ENCODE results near the gene PCARE. TPM values are rescaled to one million over a fixed set of nuclear protein-coding genes. Genes with fewer than 3 reads are reported as not detected.

Gene PCARE
- total and polyA plus RNA-seq, 2 donors (not counting 1 experiment from before 2014, with no cell fraction given) = not detected

GRCh38 chr2:29100564-29100963 is 26.2 kb upstream of the PCARE start:
- Histone ChIP-seq H3K27me3 (replicated peaks in 1 of 4; ENCODE audit: control extremely low read depth in 1 of 4, control insufficient read depth in 3 of 4, insufficient read depth in 4 of 4, low read length in 3 of 4) (no peaks in the 10 kb centered on the region), H4K20me1 (ENCODE audit: control insufficient read depth, insufficient read depth, low read length, poor library complexity, severe bottlenecking) (no peaks in the 10 kb centered on the region), H2AFZ (ENCODE audit: insufficient read depth, low read depth, low read length, poor library complexity, severe bottlenecking) (no peak overlapping the region), H3K9me3 (ENCODE audit: control extremely low read depth in 1 of 3, control insufficient read depth in 2 of 3, insufficient read depth in 1 of 3, low read length in 2 of 3) (no peaks in the 10 kb centered on the region), H3K9ac (ENCODE audit: low read length) (no peak overlapping the region), H3K27ac (ENCODE audit: low read length in 2 of 2) (no peak overlapping the region), H3K36me3 (replicated peaks in 1 of 2; ENCODE audit: control extremely low read depth in 1 of 2, control insufficient read depth in 1 of 2, extremely low read depth in 1 of 2, insufficient read depth in 2 of 2, low read length in 1 of 2) (no peaks in the 10 kb centered on the region), H3K4me1 (ENCODE audit: control insufficient read depth in 2 of 2, insufficient read depth in 2 of 2, low read length in 2 of 2) (no peaks in the 10 kb centered on the region), H3K79me2 (ENCODE audit: control insufficient read depth, insufficient read depth, low read length) (no peaks in the 10 kb centered on the region), H3K4me3 (ENCODE audit: control extremely low read depth in 1 of 5, extremely low read depth in 1 of 5, insufficient read depth in 1 of 5, low read depth in 2 of 5, low read length in 4 of 5) (no peak overlapping the region), H3K4me2 (replicated peaks; ENCODE audit: low read depth, low read length, poor library complexity, severe bottlenecking) (no peak overlapping the region)
- DNase-seq = no peak
- CTCF ChIA-PET = interaction anchor here (0.7 kb wide), 1 partner anchor 32 kb away, joined by 3 read pairs; no protein-coding TSS in a partner anchor
- no peaks in the 10 kb centered on the region for H3K4me1 Mint-ChIP-seq
- H3K27ac Mint-ChIP-seq = no peak overlapping the region
- 91% methylated on average over 1 of the region's 1 CpG for WGBS (ENCODE audit: insufficient coverage)
- H3K9me3 Mint-ChIP-seq (ENCODE audit: insufficient read depth) = no peaks in the 10 kb centered on the region
- no peak for ATAC-seq (ENCODE audit: low read depth)
- intact Hi-C loops (cut with micrococcal nuclease) = no loop called here
- POLR2A ChIA-PET = no interaction called here
- no peak overlapping the region for H3K4me3 Mint-ChIP-seq
- peaks cover 7% of the 10 kb centered on the region for H3K27me3 Mint-ChIP-seq
- TF ChIP-seq CTCF (IDR thresholded peaks at IDR 0.05) = no peak
- TF ChIP-seq EZH2 (IDR thresholded peaks at IDR 0.05; ENCODE audit: borderline replicate concordance, insufficient read depth, low read depth, low read length, poor library complexity, severe bottlenecking) = no peak

- Histone ChIP-seq H3K9ac (ENCODE audit: low read length) (no peak overlapping the region), H3K27ac (ENCODE audit: low read length in 2 of 2) (no peak overlapping the region), H3K4me3 (ENCODE audit: control extremely low read depth in 1 of 5, extremely low read depth in 1 of 5, insufficient read depth in 1 of 5, low read depth in 2 of 5, low read length in 4 of 5) (no peak overlapping the region), H3K36me3 (replicated peaks in 1 of 2; ENCODE audit: control extremely low read depth in 1 of 2, control insufficient read depth in 1 of 2, extremely low read depth in 1 of 2, insufficient read depth in 2 of 2, low read length in 1 of 2) (no peaks in the 10 kb centered on the region), H2AFZ (ENCODE audit: insufficient read depth, low read depth, low read length, poor library complexity, severe bottlenecking) (no peak overlapping the region), H3K4me1 (ENCODE audit: control insufficient read depth in 2 of 2, insufficient read depth in 2 of 2, low read length in 2 of 2) (no peaks in the 10 kb centered on the region), H3K27me3 (replicated peaks in 1 of 4; ENCODE audit: control extremely low read depth in 1 of 4, control insufficient read depth in 3 of 4, insufficient read depth in 4 of 4, low read length in 3 of 4) (no peaks in the 10 kb centered on the region), H4K20me1 (ENCODE audit: control insufficient read depth, insufficient read depth, low read length, poor library complexity, severe bottlenecking) (no peaks in the 10 kb centered on the region), H3K9me3 (ENCODE audit: control extremely low read depth in 1 of 3, control insufficient read depth in 2 of 3, insufficient read depth in 1 of 3, low read length in 2 of 3) (no peaks in the 10 kb centered on the region), H3K79me2 (ENCODE audit: control insufficient read depth, insufficient read depth, low read length) (no peaks in the 10 kb centered on the region), H3K4me2 (replicated peaks; ENCODE audit: low read depth, low read length, poor library complexity, severe bottlenecking) (no peak overlapping the region)
- ATAC-seq (ENCODE audit: low read depth) = no peak
- no peak for DNase-seq
- ChIA-PET POLR2A (no interaction called here), CTCF (no interaction called here)
- H3K4me1 Mint-ChIP-seq = no peaks in the 10 kb centered on the region
- H3K4me3 Mint-ChIP-seq = no peak overlapping the region
- H3K27me3 Mint-ChIP-seq = peaks cover 7% of the 10 kb centered on the region
- H3K9me3 Mint-ChIP-seq (ENCODE audit: insufficient read depth) = no peaks in the 10 kb centered on the region
- no peak overlapping the region for H3K27ac Mint-ChIP-seq
- intact Hi-C loops (cut with micrococcal nuclease) = no loop called here
- TF ChIP-seq CTCF (IDR thresholded peaks at IDR 0.05) = no peak
- 91% methylated on average over 4 of the region's 6 CpGs for WGBS (ENCODE audit: insufficient coverage)
These were observed 23.2 kb upstream of the PCARE start for GRCh38 chr2:29097569-29097968.

Measured in B cell (primary cell).